A172 (cell line): ENCODE results near the gene ARHGAP35. TPM values are rescaled to one million over a fixed set of nuclear protein-coding genes. Genes with fewer than 3 reads are reported as not detected.

Experiments used
- DNase-seq: peaks from one replicate; pipeline ENCODE4 v3.0.0-alpha.2; 2015; ENCODE audit warnings: low spot score
- total RNA-seq: library from RNA; depleted of rRNA; stranded (reverse); fragments of >200 nt; shearing (Covaris generic); gene quantifications from 2 replicates; pipeline ENCODE4 v1.2.3, GENCODE V29; 2014; rRNA removed

The ARHGAP35 gene
- total RNA-seq, 1 experiment from 2014 or later, result 14.1 TPM

DNA sequence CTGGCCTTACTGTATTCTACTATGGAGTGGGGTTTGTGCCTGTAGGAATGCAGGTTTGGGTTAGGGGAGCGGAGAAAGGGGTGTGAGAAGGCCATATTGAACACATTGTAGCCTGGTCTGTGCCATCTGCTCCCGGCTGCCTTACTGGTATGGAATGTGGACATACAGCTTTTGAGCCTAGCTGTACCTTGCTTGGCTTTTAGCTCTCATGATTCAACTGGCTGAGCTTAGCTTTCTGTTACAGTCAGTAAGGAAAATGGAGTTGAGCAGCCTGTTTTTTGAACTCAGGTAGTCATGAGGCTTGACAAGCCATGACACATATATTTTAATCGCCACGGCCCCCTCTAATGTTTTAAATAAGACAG is 41.6 kb downstream of the ARHGAP35 start:
- DNase-seq, result no peak

DNA sequence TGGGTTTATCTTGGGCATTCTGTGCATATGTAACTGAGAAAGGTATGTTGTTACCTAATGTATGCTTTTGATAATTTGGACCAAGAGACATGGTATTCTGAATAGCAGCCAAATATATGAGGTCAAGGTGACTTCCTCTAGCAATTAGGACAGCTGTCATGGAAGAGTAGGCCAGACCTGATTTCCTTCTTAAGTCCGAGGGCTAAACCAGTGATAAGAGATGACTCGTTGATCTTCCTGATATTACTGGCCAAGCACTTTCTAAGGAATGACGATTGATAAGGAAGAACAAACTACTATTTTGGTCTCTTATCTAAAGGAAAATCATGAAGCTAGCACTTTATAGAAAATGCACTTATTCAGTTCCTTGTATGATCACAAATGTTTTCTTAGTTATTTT is 42.7 kb downstream of the ARHGAP35 start:
- DNase-seq, result no peak

DNA sequence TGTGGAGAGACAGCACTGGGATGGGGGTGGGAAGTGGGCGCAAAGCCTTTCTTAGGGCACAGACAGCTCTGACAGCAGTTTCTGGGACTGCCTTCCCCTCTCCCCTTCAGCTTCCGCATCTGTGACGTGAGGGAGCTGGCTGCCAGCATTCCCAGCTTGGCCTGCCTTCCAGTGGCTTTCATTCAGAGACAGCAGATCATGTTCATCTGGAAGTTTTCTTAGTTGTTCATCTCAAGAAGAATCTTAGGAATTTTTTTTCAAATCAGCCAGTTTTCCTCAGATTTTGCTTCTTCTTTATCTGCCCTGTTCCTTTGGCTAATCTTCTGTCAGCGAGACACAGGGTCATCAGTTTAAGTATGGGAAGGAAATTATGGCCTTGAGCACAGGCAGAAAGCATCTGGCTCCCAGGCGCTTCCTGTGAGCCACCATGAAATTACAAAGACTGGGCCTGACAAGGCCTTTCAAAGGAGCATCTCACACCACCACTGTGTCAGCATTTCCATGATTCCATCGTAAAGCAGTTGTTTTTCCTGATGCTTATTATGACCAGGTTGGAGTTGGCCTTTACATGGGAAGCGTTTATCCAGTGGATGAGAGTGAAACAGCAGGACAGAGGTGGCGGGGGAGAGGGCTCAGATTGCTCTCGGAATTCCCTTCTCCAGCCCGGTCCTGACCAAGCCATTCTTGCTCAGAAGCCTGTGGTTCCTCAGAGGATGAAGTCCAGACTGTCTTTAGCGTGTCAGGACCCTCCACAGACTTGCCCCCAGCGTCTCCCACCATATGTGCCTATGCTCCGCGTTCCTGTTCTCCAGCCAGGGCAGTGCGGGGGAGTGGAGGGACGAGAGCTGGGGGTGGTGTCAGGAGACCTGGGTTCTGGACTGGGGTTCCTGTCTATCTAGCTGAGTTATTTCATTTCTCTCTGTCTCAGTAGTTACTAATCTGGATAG is 43.6 kb downstream of the ARHGAP35 start:
- no peak for DNase-seq

DNA sequence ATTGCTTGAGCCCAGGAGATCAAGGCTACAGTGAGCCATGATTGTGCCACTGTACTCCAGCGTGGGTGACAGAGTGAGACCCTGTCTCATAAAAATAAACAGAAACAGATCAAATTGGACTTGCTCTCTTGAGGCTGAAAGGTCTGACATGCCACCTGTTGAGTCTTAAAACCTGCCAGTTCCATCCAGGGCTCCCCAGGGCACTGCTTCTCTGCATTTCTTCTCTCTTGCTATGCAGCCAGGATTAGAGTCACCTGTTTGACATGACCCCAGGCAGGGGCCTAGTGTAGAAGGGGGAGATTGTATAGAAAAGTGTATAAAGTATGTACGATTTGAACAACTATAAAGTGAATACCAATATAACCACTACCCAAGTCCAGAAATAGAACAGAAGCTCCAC is 45.4 kb downstream of the ARHGAP35 start:
- DNase-seq, result no peak

DNA sequence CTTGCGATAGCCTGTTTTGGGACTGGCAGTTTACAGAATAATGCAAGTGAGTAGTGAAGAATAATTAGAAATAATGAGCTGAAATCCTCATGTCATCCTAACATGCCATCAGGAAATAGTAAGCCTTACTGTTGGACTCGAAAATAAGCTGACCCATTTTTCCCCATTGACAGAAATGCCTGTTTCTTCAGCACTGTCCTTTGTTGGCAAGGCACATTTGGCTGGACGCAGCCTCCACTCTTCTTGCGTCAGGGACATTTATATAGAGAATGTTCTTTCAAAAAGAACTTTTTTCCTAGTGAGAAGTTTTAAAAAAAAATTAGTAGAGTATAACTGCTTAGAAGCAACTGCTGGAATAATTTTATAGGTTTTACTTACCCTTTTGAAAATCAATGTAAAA is 47.1 kb downstream of the ARHGAP35 start:
- no peak for DNase-seq

DNA sequence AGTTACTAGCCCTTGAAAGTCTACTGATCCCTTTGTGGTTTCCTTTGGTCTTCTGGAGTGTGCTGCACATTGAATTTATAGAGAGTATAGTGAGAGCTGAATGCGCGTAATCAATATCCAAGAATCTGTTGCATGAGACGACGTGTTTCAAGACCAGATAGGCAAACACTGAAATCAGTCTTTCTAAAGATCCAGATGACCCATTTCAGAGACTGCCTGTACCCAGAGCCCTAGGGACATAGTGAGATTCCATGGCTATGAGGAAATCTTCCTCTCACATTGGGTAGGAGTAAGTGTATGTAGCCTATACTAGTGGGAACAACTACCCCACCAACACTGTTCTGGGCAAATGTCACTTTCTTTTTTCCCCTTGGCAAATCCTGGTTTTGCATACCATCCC is 48.6 kb downstream of the ARHGAP35 start:
- no peak for DNase-seq

Other genes with a start within 250 kb of the ARHGAP35 start
- gene PTGIR, start 235.9 kb upstream of the ARHGAP35 start, total RNA-seq, result 1.1 and 1.6 TPM in 2 replicates
- not detected in 2 replicates for gene GNG8, start 224.8 kb upstream of the ARHGAP35 start, total RNA-seq
- 0.84 and 1.1 TPM in 2 replicates for gene DACT3, start 199.8 kb upstream of the ARHGAP35 start, total RNA-seq
- gene PRKD2, start 143.9 kb upstream of the ARHGAP35 start, total RNA-seq, result 13.3 and 18.8 TPM in 2 replicates
- gene FKRP, start 114.9 kb upstream of the ARHGAP35 start, total RNA-seq, result 6.4 and 14.2 TPM in 2 replicates
- 35.5 and 47.9 TPM in 2 replicates for gene STRN4, start 114.5 kb upstream of the ARHGAP35 start, total RNA-seq
- gene SLC1A5, start 72.4 kb upstream of the ARHGAP35 start, total RNA-seq, result 57.2 and 58.7 TPM in 2 replicates
- 141 and 186 TPM in 2 replicates for gene AP2S1, start 10.2 kb upstream of the ARHGAP35 start, total RNA-seq
- gene NPAS1, start 158.8 kb downstream of the ARHGAP35 start, total RNA-seq, result 0.22 TPM in 1 of 2 replicates, not detected in the other
- 36.3 and 45.9 TPM in 2 replicates for gene TMEM160, start 187.6 kb downstream of the ARHGAP35 start, total RNA-seq